ENCODE data around the gene INVS. TPM values are rescaled to one million over a fixed set of nuclear protein-coding genes. Genes with fewer than 3 reads are reported as not detected.

Gene INVS
- polyA plus RNA-seq, 1 experiment = 9.7 TPM

- H3K36me3 ChIP-seq (ENCODE audit: control insufficient read depth, insufficient read depth, low read length) = no peaks in the 10 kb centered on the region
- no peak overlapping the region for H3K4me3 ChIP-seq (ENCODE audit: low read depth, low read length)
- POLR2A ChIA-PET = no interaction called here
- no peaks in the 10 kb centered on the region for H3K27me3 ChIP-seq (ENCODE audit: control insufficient read depth, insufficient read depth, low read length)
- CTCF ChIA-PET = interaction anchor here (0.9 kb wide), 1 partner anchor 17 kb away, joined by 3 read pairs; no protein-coding TSS in a partner anchor
- DNase-seq (ENCODE audit: low read depth) = no peak
- TF ChIP-seq CTCF (IDR thresholded peaks at IDR 0.05; ENCODE audit: insufficient read depth, low read depth, low read length) = no peak
Observed at GRCh38 chr9:100204796-100205195, 105.8 kb downstream of the INVS start.

- H3K36me3 ChIP-seq (ENCODE audit: control insufficient read depth, insufficient read depth, low read length) = no peaks in the 10 kb centered on the region
- DNase-seq (ENCODE audit: low read depth) = no peak
- no peak for TF ChIP-seq CTCF (IDR thresholded peaks at IDR 0.05; ENCODE audit: insufficient read depth, low read depth, low read length)
- no peak overlapping the region for H3K4me3 ChIP-seq (ENCODE audit: low read depth, low read length)
- H3K27me3 ChIP-seq (ENCODE audit: control insufficient read depth, insufficient read depth, low read length) = no peaks in the 10 kb centered on the region
- ChIA-PET POLR2A (no interaction called here), CTCF (interaction anchor here (0.7 to 1.4 kb wide), 2 partner anchors 9 to 672 kb away, joined by 4 read pairs; no protein-coding TSS in a partner anchor)
Observed at GRCh38 chr9:100206899-100207298, 107.9 kb downstream of the INVS start.

- TF ChIP-seq CTCF (IDR thresholded peaks at IDR 0.05; ENCODE audit: insufficient read depth, low read depth, low read length) = no peak
- ChIA-PET POLR2A (no interaction called here), CTCF (interaction anchor here (0.7 kb wide), 1 partner anchor 12 kb away, joined by 3 read pairs; no protein-coding TSS in a partner anchor)
- Histone ChIP-seq H3K27me3 (ENCODE audit: control insufficient read depth, insufficient read depth, low read length) (no peaks in the 10 kb centered on the region), H3K36me3 (ENCODE audit: control insufficient read depth, insufficient read depth, low read length) (no peaks in the 10 kb centered on the region), H3K4me3 (ENCODE audit: low read depth, low read length) (no peak overlapping the region)
- DNase-seq (ENCODE audit: low read depth) = no peak
Observed at GRCh38 chr9:100208673-100209072, 109.6 kb downstream of the INVS start.

DNA sequence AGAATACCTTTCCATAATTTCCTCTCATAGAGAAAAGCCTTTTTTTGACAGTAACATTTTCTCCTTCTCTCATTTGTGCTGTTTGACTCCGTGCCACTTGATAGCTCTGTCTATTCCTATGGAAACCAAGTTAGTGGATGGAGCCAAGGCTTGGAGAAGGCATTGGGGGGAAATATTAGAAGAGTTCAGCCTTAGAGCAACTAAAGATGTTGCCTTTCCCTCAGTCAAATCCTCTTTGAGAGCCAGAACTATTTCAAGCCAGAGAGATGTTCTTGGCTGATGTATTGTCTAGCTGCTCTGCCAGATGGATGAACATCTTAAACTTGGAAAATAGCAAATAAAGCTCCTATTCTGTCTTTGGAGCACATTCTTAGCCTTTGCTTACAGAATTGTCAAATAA lies 112.4 kb downstream of the INVS start:
- no peaks in the 10 kb centered on the region for H3K36me3 ChIP-seq (ENCODE audit: control insufficient read depth, insufficient read depth, low read length)
- CTCF ChIA-PET = no interaction called here
- H3K27me3 ChIP-seq (ENCODE audit: control insufficient read depth, insufficient read depth, low read length) = no peaks in the 10 kb centered on the region
- no peak for TF ChIP-seq CTCF (IDR thresholded peaks at IDR 0.05; ENCODE audit: insufficient read depth, low read depth, low read length)
- no peak overlapping the region for H3K4me3 ChIP-seq (ENCODE audit: low read depth, low read length)
- POLR2A ChIA-PET = no interaction called here
- DNase-seq (ENCODE audit: low read depth) = no peak

DNA sequence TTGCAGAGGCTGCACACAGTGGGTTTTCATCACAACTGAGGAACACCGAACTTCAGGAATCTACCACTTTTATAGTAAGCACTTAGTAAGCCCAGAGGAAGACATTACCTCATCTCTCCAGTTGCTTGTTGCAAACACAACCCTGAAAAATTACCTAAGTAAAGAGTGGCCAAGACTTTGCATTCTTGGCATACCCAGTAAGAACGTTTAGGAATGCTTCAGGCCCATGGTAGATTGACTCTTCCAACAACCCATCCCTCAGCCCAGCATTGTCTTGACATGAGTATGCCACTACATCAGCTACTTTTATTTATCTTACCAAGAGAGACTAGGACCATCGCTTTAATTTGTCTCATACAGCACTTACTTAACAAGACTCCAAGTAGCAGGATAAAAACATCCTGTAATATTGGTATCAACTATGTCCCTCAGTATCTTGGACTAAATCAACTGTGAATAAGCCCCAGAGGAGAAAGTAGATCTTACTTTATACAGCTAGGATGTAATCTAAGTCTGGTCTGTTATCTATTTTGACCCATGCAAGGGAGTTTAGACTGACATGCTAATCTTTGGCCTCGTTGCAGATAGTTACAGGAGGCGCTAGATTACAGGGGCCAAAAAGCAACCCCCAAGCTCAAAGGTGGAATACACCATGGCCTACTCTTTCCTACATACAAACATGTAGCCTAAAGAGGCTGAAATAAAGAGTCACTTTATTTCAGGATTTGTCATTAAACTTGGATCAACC lies 114.9 kb downstream of the INVS start:
- peak; percentile 31 for DNase-seq (ENCODE audit: low read depth)
- ChIA-PET CTCF (interaction anchor here (1.0 to 1.3 kb wide), 2 partner anchors 13 to 384 kb away, joined by 4 read pairs; no protein-coding TSS in a partner anchor), POLR2A (no interaction called here)
- H3K4me3 ChIP-seq (ENCODE audit: low read depth, low read length) = no peak overlapping the region
- H3K36me3 ChIP-seq (ENCODE audit: control insufficient read depth, insufficient read depth, low read length) = no peaks in the 10 kb centered on the region
- H3K27me3 ChIP-seq (ENCODE audit: control insufficient read depth, insufficient read depth, low read length) = no peaks in the 10 kb centered on the region
- no peak for TF ChIP-seq CTCF (IDR thresholded peaks at IDR 0.05; ENCODE audit: insufficient read depth, low read depth, low read length)
